ENCODE measurements around the gene POM121C.
"Not testable (repeated sequence)": the region's sequence is repeated elsewhere in the genome, so short reads cannot be mapped to it uniquely, and the experiment has no call there.

GRCh38 chr7:75395329-75395728 lies 90.8 kb downstream of the POM121C start, which contains the start of gene TRIM73:
- TF ChIP-seq CTCF (IDR thresholded peaks at IDR 0.05) = 0 out of 2 replicates have a peak, but pooled peaks have one; percentile 5
- TF ChIP-seq ZFX (IDR thresholded peaks at IDR 0.05; ENCODE audit: borderline replicate concordance) = not testable (repeated sequence)
